HG02623 (cell line): ENCODE data around the gene ZNF638.
"Not testable (repeated sequence)": the region's sequence is repeated elsewhere in the genome, so short reads cannot be mapped to it uniquely, and the experiment has no call there.

ENCODE experiments used
- ATAC-seq: cut with Tn5 transposase; IDR thresholded peaks from one replicate; pipeline ENCODE4 v1.9.1; 2021; ENCODE audit warnings: moderate library complexity; ENCODE audit not compliant: unreplicated experiment

The ZNF638 gene

GRCh38 chr2:71389384-71390072 lies 57.9 kb downstream of the ZNF638 start:
- no peak for ATAC-seq

GRCh38 chr2:71393216-71393615 lies 61.6 kb downstream of the ZNF638 start:
- no peak for ATAC-seq

- ATAC-seq: no peak
Observed at GRCh38 chr2:71395471-71395870, 63.9 kb downstream of the ZNF638 start.

DNA sequence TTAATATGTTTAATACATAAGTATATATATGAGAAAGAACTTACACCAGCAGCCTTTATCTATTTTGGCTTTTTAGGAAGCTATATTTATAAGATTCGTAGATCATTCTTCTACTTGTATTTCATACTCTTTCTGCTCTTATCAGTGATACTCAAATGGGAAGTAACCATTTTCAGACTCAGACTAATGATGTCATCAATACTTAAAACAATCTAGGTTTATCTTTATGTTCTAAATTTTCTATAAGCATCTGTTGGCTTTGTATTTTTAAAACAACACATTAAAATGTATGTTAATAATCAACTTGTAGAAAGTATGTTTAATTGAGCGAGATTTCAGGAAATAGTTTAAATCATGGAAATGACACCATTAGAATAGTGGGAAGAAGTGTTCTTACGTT lies 70.8 kb downstream of the ZNF638 start:
- ATAC-seq: no peak

- no peak for ATAC-seq
Observed at GRCh38 chr2:71409611-71410010, 78.0 kb downstream of the ZNF638 start.

DNA sequence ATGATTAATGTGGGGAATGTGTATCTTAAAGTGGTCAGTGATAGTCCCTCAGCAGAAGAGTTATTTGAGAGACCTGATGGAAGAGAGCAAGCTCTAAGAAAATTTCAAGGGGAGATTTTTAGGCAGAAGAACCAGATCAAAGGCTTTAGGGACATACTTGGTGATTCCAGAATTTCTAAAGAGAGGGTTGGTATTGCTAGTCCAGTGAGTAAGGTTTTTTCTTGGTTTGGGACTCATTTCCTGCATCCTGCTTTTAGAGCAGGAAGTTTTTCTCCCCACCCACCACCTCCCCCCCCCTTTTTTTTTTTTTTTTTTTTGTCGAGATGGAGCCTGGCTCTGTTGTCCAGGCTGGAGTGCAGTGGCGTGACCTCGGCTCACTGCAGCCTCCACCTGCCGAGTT lies 79.1 kb downstream of the ZNF638 start:
- no peak for ATAC-seq

- ATAC-seq: not testable (repeated sequence)
Observed at GRCh38 chr2:71416866-71417265, 85.3 kb downstream of the ZNF638 start.

DNA sequence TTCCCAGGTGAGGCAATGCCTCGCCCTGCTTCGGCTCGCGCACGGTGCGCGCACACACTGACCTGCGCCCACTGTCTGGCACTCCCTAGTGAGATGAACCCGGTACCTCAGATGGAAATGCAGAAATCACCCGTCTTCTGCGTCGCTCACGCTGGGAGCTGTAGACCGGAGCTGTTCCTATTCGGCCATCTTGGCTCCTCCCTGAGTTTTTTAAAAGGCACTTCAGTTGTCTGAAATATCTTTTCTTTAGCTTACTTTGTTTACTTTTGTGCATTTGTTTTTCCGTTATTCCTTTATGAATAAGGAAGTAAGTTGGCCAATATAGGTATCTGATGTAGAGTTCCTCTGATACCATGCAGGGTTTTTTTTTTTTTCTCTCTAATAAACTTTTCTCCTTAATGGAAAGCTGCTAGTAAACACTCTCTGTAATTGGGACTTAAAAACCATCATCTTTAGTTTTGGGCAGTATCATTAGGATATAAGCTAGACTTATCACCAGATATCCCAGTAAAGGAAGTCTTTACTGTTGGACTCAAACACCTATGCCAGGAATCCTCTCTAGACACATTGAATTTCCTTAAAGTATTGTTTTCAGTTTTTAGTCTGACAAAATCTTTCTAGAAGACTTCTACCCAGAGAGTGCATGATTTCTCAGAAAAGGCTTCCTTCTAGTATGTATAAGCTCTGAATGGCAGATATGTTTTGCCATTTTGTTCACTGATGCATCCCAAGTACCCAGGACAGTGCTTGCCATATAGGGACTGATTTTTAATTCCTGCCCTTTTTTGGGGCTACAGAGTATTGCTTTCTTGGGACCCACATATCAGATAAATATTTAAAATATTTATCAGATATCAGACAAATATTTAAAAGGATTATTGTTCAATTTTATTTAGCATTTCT lies 86.0 kb downstream of the ZNF638 start:
- no peak for ATAC-seq

DNA sequence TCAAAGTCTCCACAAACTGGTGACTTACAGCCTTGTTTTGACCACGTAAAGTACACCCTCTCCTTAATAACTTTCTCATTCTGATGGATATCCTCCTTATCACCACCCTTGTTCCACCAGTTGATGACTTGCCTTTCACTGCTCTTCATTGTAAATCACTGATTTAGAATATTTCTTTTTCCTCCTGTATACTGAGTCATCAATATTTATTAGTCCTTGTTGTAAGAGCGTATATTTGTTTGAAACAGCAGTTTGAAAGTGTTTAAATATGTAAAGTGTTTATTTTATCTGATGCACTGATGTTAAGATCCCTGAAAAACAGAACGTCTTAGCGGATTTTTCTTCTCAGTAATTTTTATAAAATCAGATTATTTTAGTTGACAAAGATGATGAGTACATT lies 87.6 kb downstream of the ZNF638 start:
- ATAC-seq: no peak

GRCh38 chr2:71419976-71420375 lies 88.4 kb downstream of the ZNF638 start:
- no peak for ATAC-seq

- ATAC-seq: no peak
Observed at GRCh38 chr2:71422786-71423185, 91.2 kb downstream of the ZNF638 start.

GRCh38 chr2:71423817-71424420 lies 92.3 kb downstream of the ZNF638 start:
- no peak for ATAC-seq

DNA sequence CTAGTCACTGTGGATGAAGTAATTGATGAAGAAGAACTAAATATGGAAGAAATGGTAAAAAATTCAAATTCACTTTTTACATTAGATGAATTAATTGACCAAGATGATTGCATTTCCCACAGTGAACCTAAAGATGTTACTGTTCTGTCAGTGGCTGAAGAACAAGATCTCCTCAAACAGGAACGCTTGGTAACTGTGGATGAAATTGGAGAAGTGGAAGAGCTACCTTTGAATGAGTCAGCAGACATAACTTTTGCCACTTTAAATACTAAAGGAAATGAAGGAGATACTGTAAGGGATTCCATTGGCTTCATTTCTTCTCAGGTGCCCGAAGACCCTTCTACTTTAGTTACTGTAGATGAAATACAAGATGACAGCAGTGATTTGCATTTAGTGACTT lies 95.1 kb downstream of the ZNF638 start:
- no peak for ATAC-seq

DNA sequence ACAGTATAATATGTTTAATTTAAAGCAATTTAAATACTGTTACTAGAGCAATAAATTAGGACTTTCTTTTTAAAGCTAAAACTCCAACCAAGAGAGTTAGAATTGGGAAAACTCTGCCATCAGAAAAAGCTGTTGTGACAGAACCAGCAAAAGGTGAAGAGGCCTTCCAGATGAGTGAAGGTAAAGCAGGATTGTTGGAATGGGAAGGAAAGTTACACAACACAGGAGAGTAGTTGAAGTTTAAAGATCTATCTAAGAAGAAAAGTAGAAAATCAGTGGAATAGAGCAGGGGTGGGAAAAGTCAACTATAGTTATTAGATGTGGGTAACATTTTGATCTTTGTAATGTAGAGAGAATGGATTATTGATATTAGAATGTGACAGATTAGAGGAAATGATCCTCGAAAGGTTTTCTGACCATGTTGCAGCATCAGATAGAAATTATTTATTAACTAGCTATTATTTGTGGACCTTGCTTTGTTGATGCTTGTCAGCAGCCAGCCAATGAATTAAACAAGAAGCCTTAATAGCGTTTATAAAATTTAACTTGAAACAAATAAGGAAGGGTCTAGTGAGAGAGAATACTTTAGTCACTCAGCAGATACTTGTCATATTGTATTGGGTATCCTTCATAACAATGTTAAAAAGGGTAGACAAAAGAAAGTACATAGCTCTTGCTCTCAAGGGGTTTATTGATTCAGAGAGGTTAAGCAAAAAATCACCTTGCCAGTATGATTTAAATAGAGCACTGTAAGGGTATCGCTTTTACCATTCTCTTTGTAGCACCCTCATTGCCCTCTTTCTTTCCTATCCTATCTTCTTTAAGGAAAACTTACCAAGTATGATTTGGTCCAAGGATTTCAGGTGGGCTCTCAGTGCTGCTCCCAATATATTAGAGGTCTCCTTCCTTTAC lies 97.1 kb downstream of the ZNF638 start:
- ATAC-seq: no peak

GRCh38 chr2:71445142-71445541 lies 113.6 kb downstream of the ZNF638 start:
- ATAC-seq: not testable (repeated sequence)

GRCh38 chr2:71446505-71446904 lies 114.9 kb downstream of the ZNF638 start:
- ATAC-seq: no peak

GRCh38 chr2:71449343-71449742 lies 117.8 kb downstream of the ZNF638 start:
- no peak for ATAC-seq

DNA sequence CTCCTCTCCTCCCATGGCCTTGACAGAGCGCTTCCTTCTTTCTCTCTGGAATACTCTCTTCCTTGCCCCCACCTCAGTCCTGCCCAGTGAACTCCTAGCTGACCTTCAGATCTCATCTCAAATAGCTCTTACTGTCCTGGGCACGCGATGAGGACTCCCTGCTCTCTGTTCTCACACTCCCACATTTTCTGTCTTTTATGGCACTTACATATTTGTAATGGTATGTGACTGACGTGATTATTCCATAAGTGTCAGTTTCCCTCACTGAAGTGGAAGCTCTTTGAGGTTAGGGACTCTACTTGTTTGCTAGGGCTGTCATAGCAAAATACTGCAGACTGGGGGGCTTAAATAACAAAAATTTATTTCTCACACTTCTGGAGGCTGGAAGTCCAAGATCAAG lies 120.1 kb downstream of the ZNF638 start:
- no peak for ATAC-seq

GRCh38 chr2:71452565-71452964 lies 121.0 kb downstream of the ZNF638 start:
- ATAC-seq: no peak

GRCh38 chr2:71453404-71454220 lies 122.0 kb downstream of the ZNF638 start, which contains the start of gene DYSF:
Gene DYSF, plus strand, starts transcription at chr2:71453561.
- ATAC-seq: no peak
